Iris pigment epithelial cell (primary cell): ENCODE results near the gene C10orf90.

ENCODE experiments used
- DNase-seq: peaks from one replicate; pipeline ENCODE4 v3.0.0-alpha.2; 2011; ENCODE audit warnings: low read depth

The C10orf90 gene

GRCh38 chr10:126670056-126670894 is at the start of gene C10orf90:
Gene C10orf90 (minus strand): TSS chr10:126670693. CDS start chr10:126670480, 213 bp downstream.
- no peak for DNase-seq

GRCh38 chr10:126716366-126716765 is 45.9 kb upstream of the C10orf90 start:
- DNase-seq: no peak

GRCh38 chr10:126713594-126713993 is 43.1 kb upstream of the C10orf90 start:
- DNase-seq: no peak

- no peak for DNase-seq
Measured at GRCh38 chr10:126712681-126713080, 42.2 kb upstream of the C10orf90 start.

GRCh38 chr10:126705951-126706565 is 35.6 kb upstream of the C10orf90 start:
- DNase-seq: no peak

- DNase-seq: no peak
Measured at GRCh38 chr10:126705131-126705530, 34.6 kb upstream of the C10orf90 start.

- DNase-seq: no peak
Measured at GRCh38 chr10:126704649-126705048, 34.2 kb upstream of the C10orf90 start.

- DNase-seq: peak; percentile 27
Measured at GRCh38 chr10:126702181-126702580, 31.7 kb upstream of the C10orf90 start.

- DNase-seq: no peak
Measured at GRCh38 chr10:126701526-126701925, 31.0 kb upstream of the C10orf90 start.

- DNase-seq: no peak
Measured at GRCh38 chr10:126696684-126697083, 26.2 kb upstream of the C10orf90 start.

GRCh38 chr10:126691456-126691855 is 21.0 kb upstream of the C10orf90 start:
- DNase-seq: no peak

- no peak for DNase-seq
Measured at GRCh38 chr10:126690534-126690933, 20.0 kb upstream of the C10orf90 start.

- no peak for DNase-seq
Measured at GRCh38 chr10:126689461-126689994, 19.0 kb upstream of the C10orf90 start.

GRCh38 chr10:126687121-126687606 is 16.7 kb upstream of the C10orf90 start:
- no peak for DNase-seq

GRCh38 chr10:126686719-126687118 is 16.2 kb upstream of the C10orf90 start:
- DNase-seq: no peak

- peak; percentile 24 for DNase-seq
Measured at GRCh38 chr10:126686268-126686667, 15.8 kb upstream of the C10orf90 start.

- DNase-seq: no peak
Measured at GRCh38 chr10:126685756-126686155, 15.3 kb upstream of the C10orf90 start.

GRCh38 chr10:126684171-126684745 is 13.8 kb upstream of the C10orf90 start:
- no peak for DNase-seq

GRCh38 chr10:126683466-126683865 is 13.0 kb upstream of the C10orf90 start:
- DNase-seq: no peak

GRCh38 chr10:126675656-126676438 is 5.4 kb upstream of the C10orf90 start:
- DNase-seq: no peak

- no peak for DNase-seq
Measured at GRCh38 chr10:126674741-126675515, 4.4 kb upstream of the C10orf90 start.
